SK-N-SH (cell line): Measurements from ENCODE around the gene TES. TPM values are rescaled to one million over a fixed set of nuclear protein-coding genes. Genes with fewer than 3 reads are reported as not detected.

ENCODE experiments used
- CTCF ChIA-PET: fragments of 300-600, 350-600 bp; formaldehyde crosslinking; extraction: SDS; loops from one replicate; lab custom pipeline; 2021; lab: Yijun Ruan, JAX
- POLR2A ChIA-PET: fragments of 350-600 bp; sonication (Branson Sonifier 250); formaldehyde crosslinking; extraction: SDS; loops from one replicate; lab custom pipeline; 2020; ENCODE audit warnings: antibody characterized with exemption, inconsistent platforms; lab: Yijun Ruan, JAX
- DNase-seq: peaks from one replicate; pipeline ENCODE4 v3.0.0; 2012
- H2AFZ ChIP-seq: fragments of 200-600 bp; sonication (generic); 2 replicates; pipeline ENCODE4 v1.8.1; 2016; ENCODE audit warnings: antibody characterized with exemption, mild to moderate bottlenecking, low read depth
- H3F3A ChIP-seq: fragments of 200-600 bp; sonication (generic); replicated peaks from 2 replicates; pipeline ENCODE3; 2016; ENCODE audit warnings: antibody characterized with exemption, mild to moderate bottlenecking; ENCODE audit not compliant: insufficient read depth
- H3K27ac ChIP-seq, 2 experiments: fragments of 200-500 bp in 1 of 2; fragments of 200-600 bp in 1 of 2; sonication (Bioruptor generic) in 1 of 2; sonication (generic), shearing (Covaris generic) in 1 of 2; 2 replicates each; pipeline versions ENCODE4 v1.5.1 to v1.6.1; 2014 to 2016; ENCODE audit warnings: low read depth in 2 of 2, inconsistent platforms in 1 of 2, low read length in 1 of 2, mild to moderate bottlenecking in 1 of 2, mixed read lengths in 1 of 2
- H3K27me3 ChIP-seq: fragments of 200-600 bp; sonication (generic), shearing (Covaris generic); 2 replicates; pipeline ENCODE4 v1.6.1; 2016; ENCODE audit warnings: mixed run types; ENCODE audit not compliant: insufficient read depth
- H3K36me3 ChIP-seq, 2 experiments: fragments of 200-500 bp in 1 of 2; fragments of 200-600 bp in 1 of 2; sonication (Bioruptor generic) in 1 of 2; sonication (generic) in 1 of 2; replicated peaks in 1 of 2; 2 replicates each; pipeline versions ENCODE3 to v1.5.1; 2014 to 2016; ENCODE audit warnings: low read length in 1 of 2, mild to moderate bottlenecking in 1 of 2; ENCODE audit not compliant: insufficient read depth in 2 of 2, control insufficient read depth in 1 of 2
- H3K4me1 ChIP-seq, 2 experiments: fragments of 200-500 bp in 1 of 2; fragments of 200-600 bp in 1 of 2; sonication (Bioruptor generic) in 1 of 2; sonication (generic), shearing (Covaris generic) in 1 of 2; 2 replicates each; pipeline versions ENCODE4 v1.5.1 to v1.6.1; 2014 to 2016; ENCODE audit warnings: low read depth in 1 of 2, low read length in 1 of 2, mixed run types in 1 of 2; ENCODE audit not compliant: insufficient read depth in 2 of 2, control insufficient read depth in 1 of 2
- H3K4me2 ChIP-seq: fragments of 200-600 bp; sonication (generic), shearing (Covaris generic); 2 replicates; pipeline ENCODE4 v1.6.1; 2017; ENCODE audit warnings: mixed run types
- H3K4me3 ChIP-seq, 2 experiments: fragments of 200-500 bp in 1 of 2; fragments of 200-600 bp in 1 of 2; sonication (Bioruptor generic) in 1 of 2; sonication (generic), shearing (Covaris generic) in 1 of 2; 2 replicates each; pipeline versions ENCODE4 v1.5.1 to v1.8.1; 2014 to 2016; ENCODE audit warnings: low read depth in 2 of 2, inconsistent platforms in 1 of 2, low read length in 1 of 2, mild to moderate bottlenecking in 1 of 2, mixed read lengths in 1 of 2, moderate library complexity in 1 of 2
- H3K79me2 ChIP-seq: fragments of 200-600 bp; sonication (generic); 2 replicates; pipeline ENCODE4 v1.8.1; 2017; ENCODE audit warnings: mild to moderate bottlenecking; ENCODE audit not compliant: insufficient read depth
- H3K9ac ChIP-seq: fragments of 200-600 bp; sonication (generic); 2 replicates; pipeline ENCODE4 v1.6.1; 2017; ENCODE audit warnings: mixed run types
- H3K9me2 ChIP-seq: fragments of 200-600 bp; sonication (generic); 2 replicates; pipeline ENCODE4 v1.6.1; 2017; ENCODE audit warnings: mixed run types
- H3K9me3 ChIP-seq: fragments of 200-600 bp; sonication (generic); 2 replicates; pipeline ENCODE4 v1.6.1; 2017; ENCODE audit warnings: mixed run types, mild to moderate bottlenecking, moderate library complexity
- H4K20me1 ChIP-seq: fragments of 200-600 bp; sonication (generic); 2 replicates; pipeline ENCODE4 v1.6.1; 2017; ENCODE audit warnings: mild to moderate bottlenecking, mixed run types; ENCODE audit not compliant: insufficient read depth
- EP300 ChIP-seq, 2 experiments: IDR thresholded peaks; 2 replicates each; pipeline versions ENCODE4 v1.4.0 to v1.6.1; 2012; ENCODE audit warnings: borderline replicate concordance in 1 of 2, low read depth in 1 of 2, low read length in 1 of 2
- EZH2phosphoT487 ChIP-seq: fragments of 200-600 bp; sonication (generic); IDR thresholded peaks from 2 replicates; pipeline ENCODE4 v1.6.1; 2017; ENCODE audit warnings: low read depth, mixed run types, mild to moderate bottlenecking, antibody characterized with exemption, moderate library complexity, borderline replicate concordance
- FOSL2 ChIP-seq: IDR thresholded peaks from 2 replicates; pipeline ENCODE4 v1.4.0; 2012; ENCODE audit warnings: low read depth, mild to moderate bottlenecking, moderate library complexity, borderline replicate concordance
- FOXM1 ChIP-seq: IDR thresholded peaks from 2 replicates; pipeline ENCODE4 v1.4.0; 2012; ENCODE audit warnings: low read depth, mild to moderate bottlenecking
- GABPA ChIP-seq: IDR thresholded peaks from 2 replicates; pipeline ENCODE4 v1.4.0; 2012; ENCODE audit warnings: low read depth, mild to moderate bottlenecking
- GATA2 ChIP-seq: sonication (generic); formaldehyde crosslinking; IDR thresholded peaks from 2 replicates; pipeline ENCODE4 v1.5.0; 2020; ENCODE audit warnings: mild to moderate bottlenecking, missing genetic modification reagents
- IRF3 ChIP-seq: fragments of 150-350 bp; IDR thresholded peaks from 2 replicates; pipeline ENCODE4 v1.6.1; 2016; ENCODE audit warnings: mild to moderate bottlenecking, low read depth, low read length
- MEF2A ChIP-seq: IDR thresholded peaks from 2 replicates; pipeline ENCODE4 v1.4.0; 2012; ENCODE audit warnings: low read depth, borderline replicate concordance
- NFIC ChIP-seq: IDR thresholded peaks from 2 replicates; pipeline ENCODE4 v1.4.0; 2012; ENCODE audit warnings: borderline replicate concordance
- RXRA ChIP-seq: IDR thresholded peaks from 2 replicates; pipeline ENCODE4 v1.4.0; 2012; ENCODE audit warnings: low read depth, mild to moderate bottlenecking, borderline replicate concordance
- SIN3A ChIP-seq: IDR thresholded peaks from 2 replicates; pipeline ENCODE4 v1.6.1; 2012; ENCODE audit warnings: low read depth, mild to moderate bottlenecking, low read length, moderate library complexity, borderline replicate concordance
- TCF12 ChIP-seq: IDR thresholded peaks from 2 replicates; pipeline ENCODE4 v1.4.0; 2012
- TEAD4 ChIP-seq: IDR thresholded peaks from 2 replicates; pipeline ENCODE4 v1.4.0; 2012; ENCODE audit warnings: mild to moderate bottlenecking, borderline replicate concordance; ENCODE audit not compliant: insufficient read depth
- USF1 ChIP-seq: IDR thresholded peaks from 2 replicates; pipeline ENCODE4 v1.4.0; 2012; ENCODE audit warnings: low read depth, borderline replicate concordance
- USF2 ChIP-seq: fragments of 150-350 bp; IDR thresholded peaks from 2 replicates; pipeline ENCODE4 v1.6.1; 2017; ENCODE audit warnings: antibody characterized with exemption, low read length, low read depth, borderline replicate concordance
- YY1 ChIP-seq: IDR thresholded peaks from 2 replicates; pipeline ENCODE4 v1.4.0; 2012; ENCODE audit warnings: low read depth, mild to moderate bottlenecking
- WGBS: methylation state at CpG from one replicate; pipeline ENCODE4 v1.1.6; 2017; ENCODE audit warnings: low lambda C conversion rate; 5-methylcytosine and 5-hydroxymethylcytosine counted together
- polyA plus RNA-seq, 3 experiments: library from polyadenylated mRNA; depleted of rRNA; stranded (reverse); fragments of >200 nt; gene quantifications; 2 replicates each; pipeline ENCODE4 v1.2.3, GENCODE V29; 2012
- TF ChIP-seq, protein P1 (sequence below): IDR thresholded peaks from 2 replicates; pipeline ENCODE4 v1.4.0; 2012; ENCODE audit warnings: low read depth, borderline replicate concordance
- TF ChIP-seq, protein P2 (sequence below): IDR thresholded peaks from 2 replicates; pipeline ENCODE4; 2012
- TF ChIP-seq, protein P3 (sequence below): IDR thresholded peaks from 2 replicates; pipeline ENCODE4 v1.4.0; 2012; ENCODE audit warnings: low read depth

The TES gene
- polyA plus RNA-seq, 1 of the 3 experiments (the other 2 are of a cell fraction) = 9.5 TPM

GRCh38 chr7:116214921-116215320, 4.6 kb downstream of the TES start:
- H4K20me1 ChIP-seq = 0 out of 2 replicates have a peak, but pooled peaks cover 3% of the 10 kb centered on the region
- H3F3A ChIP-seq = peaks cover 13% of the 10 kb centered on the region
- H3K9me2 ChIP-seq = no peaks in the 10 kb centered on the region
- peaks cover 9 to 57% of the 10 kb centered on the region in 2 experiments; a peak in 3 of 4 replicates for H3K4me1 ChIP-seq
- H3K36me3 ChIP-seq = no peaks in the 10 kb centered on the region
- peaks cover 24% of the 10 kb centered on the region for H3K27me3 ChIP-seq
- H3K79me2 ChIP-seq = no peaks in the 10 kb centered on the region
- 83% methylated on average over 3 of the region's 3 CpGs for WGBS
- ChIA-PET POLR2A (no interaction called here), CTCF (interaction anchor here (1.4 to 3.5 kb wide), 2 partner anchors 16 to 35 kb away, joined by 5 to 32 read pairs; no protein-coding TSS in a partner anchor)
- no peak overlapping the region for H2AFZ ChIP-seq
- no peak overlapping the region for H3K4me2 ChIP-seq
- H3K27ac ChIP-seq = peak overlapping the region in 1 of 2 experiments; percentile 9; a peak in 1 of 4 replicates
- no peaks in the 10 kb centered on the region for H3K9me3 ChIP-seq
- DNase-seq = no peak
- H3K4me3 ChIP-seq = no peak overlapping the region
- no peak overlapping the region for H3K9ac ChIP-seq
- TF ChIP-seq NFIC (no peak), YY1 (no peak), GATA2 (CRISPR knock-in tag) (no peak), GABPA (no peak), SIN3A (no peak), TEAD4 (no peak), FOSL2 (no peak), RXRA (no peak), MEF2A (no peak)
- TF ChIP-seq, protein P1, sequence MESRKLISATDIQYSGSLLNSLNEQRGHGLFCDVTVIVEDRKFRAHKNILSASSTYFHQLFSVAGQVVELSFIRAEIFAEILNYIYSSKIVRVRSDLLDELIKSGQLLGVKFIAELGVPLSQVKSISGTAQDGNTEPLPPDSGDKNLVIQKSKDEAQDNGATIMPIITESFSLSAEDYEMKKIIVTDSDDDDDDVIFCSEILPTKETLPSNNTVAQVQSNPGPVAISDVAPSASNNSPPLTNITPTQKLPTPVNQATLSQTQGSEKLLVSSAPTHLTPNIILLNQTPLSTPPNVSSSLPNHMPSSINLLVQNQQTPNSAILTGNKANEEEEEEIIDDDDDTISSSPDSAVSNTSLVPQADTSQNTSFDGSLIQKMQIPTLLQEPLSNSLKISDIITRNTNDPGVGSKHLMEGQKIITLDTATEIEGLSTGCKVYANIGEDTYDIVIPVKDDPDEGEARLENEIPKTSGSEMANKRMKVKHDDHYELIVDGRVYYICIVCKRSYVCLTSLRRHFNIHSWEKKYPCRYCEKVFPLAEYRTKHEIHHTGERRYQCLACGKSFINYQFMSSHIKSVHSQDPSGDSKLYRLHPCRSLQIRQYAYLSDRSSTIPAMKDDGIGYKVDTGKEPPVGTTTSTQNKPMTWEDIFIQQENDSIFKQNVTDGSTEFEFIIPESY = no peak
- TF ChIP-seq, protein P2, sequence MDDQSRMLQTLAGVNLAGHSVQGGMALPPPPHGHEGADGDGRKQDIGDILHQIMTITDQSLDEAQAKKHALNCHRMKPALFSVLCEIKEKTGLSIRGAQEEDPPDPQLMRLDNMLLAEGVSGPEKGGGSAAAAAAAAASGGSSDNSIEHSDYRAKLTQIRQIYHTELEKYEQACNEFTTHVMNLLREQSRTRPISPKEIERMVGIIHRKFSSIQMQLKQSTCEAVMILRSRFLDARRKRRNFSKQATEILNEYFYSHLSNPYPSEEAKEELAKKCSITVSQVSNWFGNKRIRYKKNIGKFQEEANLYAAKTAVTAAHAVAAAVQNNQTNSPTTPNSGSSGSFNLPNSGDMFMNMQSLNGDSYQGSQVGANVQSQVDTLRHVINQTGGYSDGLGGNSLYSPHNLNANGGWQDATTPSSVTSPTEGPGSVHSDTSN = no peak

DNA sequence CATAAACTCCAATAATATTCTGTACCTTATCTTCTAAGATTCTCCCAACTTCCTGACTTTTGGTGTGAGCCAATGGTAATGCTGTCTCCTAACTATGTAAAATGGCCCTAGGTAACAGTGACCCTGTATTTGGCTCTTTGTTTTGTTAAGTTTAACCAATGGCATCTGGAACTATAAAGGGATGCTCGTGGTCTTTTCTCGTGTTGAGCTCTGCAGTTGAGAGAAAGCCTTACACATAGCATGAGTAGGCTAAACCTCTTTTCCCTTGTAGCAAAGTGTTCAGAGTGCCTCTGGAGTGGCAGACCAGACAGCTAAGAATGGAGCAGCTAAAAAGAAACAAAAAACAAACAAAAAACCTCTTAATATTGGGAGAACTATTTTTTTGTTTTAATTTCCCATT, 5.2 kb downstream of the TES start:
- no peak overlapping the region for H2AFZ ChIP-seq
- no peaks in the 10 kb centered on the region for H3K79me2 ChIP-seq
- ChIA-PET CTCF (interaction anchor here (0.7 to 3.5 kb wide), 5 partner anchors 15 to 315 kb away, joined by 3 to 32 read pairs (median 5); no protein-coding TSS in a partner anchor), POLR2A (no interaction called here)
- H3K36me3 ChIP-seq = no peaks in the 10 kb centered on the region
- no peaks in the 10 kb centered on the region for H3K9me3 ChIP-seq
- peak overlapping the region in 1 of 2 experiments; percentile 99; a peak in 2 of 4 replicates for H3K27ac ChIP-seq
- H3K27me3 ChIP-seq = peaks cover 18% of the 10 kb centered on the region
- no peak overlapping the region for H3K9ac ChIP-seq
- peaks cover 13% of the 10 kb centered on the region for H3F3A ChIP-seq
- 0 out of 2 replicates have a peak, but pooled peaks cover 3% of the 10 kb centered on the region for H4K20me1 ChIP-seq
- DNase-seq = no peak
- H3K4me3 ChIP-seq = no peak overlapping the region
- WGBS = 24% methylated on average over 2 of the region's 2 CpGs
- peaks cover 9 to 62% of the 10 kb centered on the region in 2 experiments; a peak in 3 of 4 replicates for H3K4me1 ChIP-seq
- H3K4me2 ChIP-seq = no peak overlapping the region
- H3K9me2 ChIP-seq = no peaks in the 10 kb centered on the region
- TF ChIP-seq EP300 (IDR thresholded peaks at IDR 0.05; ENCODE audit: borderline replicate concordance in 1 of 2, low read depth in 1 of 2, low read length in 1 of 2) (no peak), USF2 (no peak), SIN3A (no peak), TCF12 (no peak), FOXM1 (no peak), USF1 (no peak), YY1 (no peak), EZH2phosphoT487 (no peak), IRF3 (no peak), RXRA (no peak)
- TF ChIP-seq, protein P3, sequence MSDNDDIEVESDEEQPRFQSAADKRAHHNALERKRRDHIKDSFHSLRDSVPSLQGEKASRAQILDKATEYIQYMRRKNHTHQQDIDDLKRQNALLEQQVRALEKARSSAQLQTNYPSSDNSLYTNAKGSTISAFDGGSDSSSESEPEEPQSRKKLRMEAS = no peak
